Neuronal stem cell (in vitro differentiated cells): ENCODE measurements around the gene SPOCD1.

Source experiments
- DNase-seq: peaks from one replicate; pipeline ENCODE4 v3.0.0-alpha.2; 2013; ENCODE audit warnings: low spot score
- H2AFZ ChIP-seq: one replicate; pipeline ENCODE4 v1.6.1; 2013; ENCODE audit warnings: mild to moderate bottlenecking, low read length, inconsistent platforms
- H2AK5ac ChIP-seq: 2 replicates; pipeline ENCODE4 v1.6.1; 2013; ENCODE audit warnings: low read depth, mild to moderate bottlenecking, inconsistent platforms, low read length, moderate library complexity, mixed read lengths
- H2BK120ac ChIP-seq: 2 replicates; pipeline ENCODE4 v1.6.1; 2013; ENCODE audit warnings: low read depth, mild to moderate bottlenecking, inconsistent platforms, low read length, moderate library complexity, mixed read lengths
- H2BK12ac ChIP-seq: one replicate; pipeline ENCODE4 v1.6.1; 2013; ENCODE audit warnings: low read length, inconsistent platforms
- H2BK15ac ChIP-seq: 2 replicates; pipeline ENCODE4 v1.6.1; 2013; ENCODE audit warnings: mild to moderate bottlenecking, low read length, inconsistent platforms, mixed read lengths
- H2BK5ac ChIP-seq: one replicate; pipeline ENCODE4 v1.6.1; 2013; ENCODE audit warnings: inconsistent platforms, mild to moderate bottlenecking, low read length, moderate library complexity
- H3K14ac ChIP-seq: one replicate; pipeline ENCODE4 v1.6.1; 2013; ENCODE audit warnings: low read length, inconsistent platforms
- H3K18ac ChIP-seq: 2 replicates; pipeline ENCODE4 v1.6.1; 2013; ENCODE audit warnings: low read length, inconsistent platforms
- H3K23ac ChIP-seq: 2 replicates; pipeline ENCODE4 v1.6.1; 2013; ENCODE audit warnings: low read depth, mild to moderate bottlenecking, mixed read lengths, low read length, inconsistent platforms; ENCODE audit not compliant: poor library complexity
- H3K27ac ChIP-seq: replicated peaks from 3 replicates; pipeline ENCODE4 v1.5.1; 2013; ENCODE audit warnings: low read length, inconsistent platforms
- H3K27me3 ChIP-seq, 3 experiments: 2 replicates each; pipeline ENCODE4 v1.6.1; 2013; ENCODE audit warnings: low read length in 3 of 3, mild to moderate bottlenecking in 2 of 3, inconsistent platforms in 1 of 3, low read depth in 1 of 3, mixed read lengths in 1 of 3, moderate library complexity in 1 of 3; ENCODE audit not compliant: control insufficient read depth in 3 of 3, insufficient read depth in 3 of 3
- H3K36me3 ChIP-seq, 2 donors: replicated peaks in 1 of 2; 2 replicates each; pipeline ENCODE4 v1.6.1; 2013; ENCODE audit warnings: low read length in 2 of 2; ENCODE audit not compliant: control insufficient read depth in 2 of 2, insufficient read depth in 2 of 2
- H3K4ac ChIP-seq: 2 replicates; pipeline ENCODE4 v1.6.1; 2013; ENCODE audit warnings: inconsistent platforms, mild to moderate bottlenecking, low read length, moderate library complexity
- H3K4me1 ChIP-seq, 2 donors: 1 replicate in 1 of 2; 2 replicates in 1 of 2; pipeline ENCODE4 v1.6.1; 2013; ENCODE audit warnings: low read length in 2 of 2, low read depth in 1 of 2; ENCODE audit not compliant: control insufficient read depth in 2 of 2, insufficient read depth in 1 of 2
- H3K4me2 ChIP-seq: one replicate; pipeline ENCODE4 v1.6.1; 2013; ENCODE audit warnings: mild to moderate bottlenecking, low read length, inconsistent platforms; ENCODE audit not compliant: insufficient read depth, poor library complexity, severe bottlenecking
- H3K4me3 ChIP-seq, 2 donors: 2 replicates each; pipeline ENCODE4 v1.5.1; 2013; ENCODE audit warnings: low read length in 2 of 2, mild to moderate bottlenecking in 2 of 2, inconsistent platforms in 1 of 2, moderate library complexity in 1 of 2
- H3K79me1 ChIP-seq: one replicate; pipeline ENCODE4 v1.6.1; 2013; ENCODE audit warnings: low read depth, mild to moderate bottlenecking, inconsistent platforms, low read length, moderate library complexity
- H3K9ac ChIP-seq: one replicate; pipeline ENCODE4 v1.6.1; 2013; ENCODE audit warnings: mild to moderate bottlenecking, low read depth, low read length, inconsistent platforms; ENCODE audit not compliant: poor library complexity
- H3K9me3 ChIP-seq, 2 donors: replicated peaks in 1 of 2; 2 replicates each; pipeline versions ENCODE3 to v1.6.1; 2013; ENCODE audit warnings: low read length in 2 of 2, mild to moderate bottlenecking in 2 of 2, inconsistent platforms in 1 of 2, low read depth in 1 of 2, mixed read lengths in 1 of 2, moderate library complexity in 1 of 2; ENCODE audit not compliant: control insufficient read depth in 2 of 2, insufficient read depth in 1 of 2
- H4K8ac ChIP-seq: one replicate; pipeline ENCODE4 v1.6.1; 2013; ENCODE audit warnings: low read depth, mild to moderate bottlenecking, inconsistent platforms, low read length, moderate library complexity
- H4K91ac ChIP-seq: one replicate; pipeline ENCODE4 v1.6.1; 2013; ENCODE audit warnings: low read length, low read depth, mild to moderate bottlenecking, inconsistent platforms; ENCODE audit not compliant: poor library complexity
- WGBS, 2 donors: extraction: QIAGEN DNeasy Blood & Tissue Kit; methylation state at CpG; one replicate each; pipeline ENCODE4 v1.1.7; 2013; ENCODE audit warnings: missing lambda C conversion rate in 2 of 2, mixed read lengths in 1 of 2; ENCODE audit not compliant: insufficient read length in 2 of 2, insufficient replicate concordance in 1 of 2; ENCODE audit errors: extremely low coverage in 2 of 2; 5-methylcytosine and 5-hydroxymethylcytosine counted together

SPOCD1 gene

GRCh38 chr1:31776032-31776431 lies 39.8 kb downstream of the SPOCD1 start:
- no CpG with 5 or more reads among the region's 5 CpGs for WGBS, 2 donors

DNA sequence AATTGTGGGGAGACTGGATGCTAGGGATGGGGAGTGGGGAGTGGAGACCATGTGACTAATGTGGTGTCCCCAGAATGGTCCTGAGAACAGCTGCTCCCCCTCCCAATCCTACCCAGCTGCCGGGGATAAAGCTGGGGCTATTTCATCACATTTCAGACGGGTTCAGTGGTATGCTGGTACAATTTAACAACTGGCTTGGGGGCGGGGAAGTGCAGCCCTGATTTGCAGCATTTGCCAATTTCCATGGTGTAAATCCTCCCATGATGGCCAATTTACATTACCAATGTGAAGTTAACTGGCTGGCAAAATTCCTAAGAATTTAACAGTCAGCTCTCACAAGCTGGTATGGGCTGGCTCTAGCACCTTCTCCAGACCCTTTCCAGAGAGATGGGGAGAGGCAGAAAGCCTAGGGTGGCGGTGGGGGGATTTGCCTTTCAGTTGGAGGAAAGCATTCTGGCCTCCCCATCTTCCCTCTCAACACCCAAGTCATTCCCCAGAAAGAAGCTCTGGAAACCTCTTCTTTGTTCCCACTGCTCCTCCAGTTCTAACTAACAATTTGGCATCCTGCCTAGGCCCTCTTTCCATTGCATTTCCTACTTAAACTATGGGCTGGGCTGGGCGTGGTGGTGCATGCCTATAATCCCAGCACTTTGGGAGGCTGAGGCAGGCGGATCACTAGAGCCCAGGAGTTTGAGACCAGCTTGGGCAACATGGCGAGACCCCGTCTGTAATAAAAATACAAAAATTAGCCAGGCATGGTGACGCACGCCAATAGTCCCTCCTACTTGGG lies 40.4 kb downstream of the SPOCD1 start:
- H3K36me3 ChIP-seq = no peaks in the 10 kb centered on the region
- DNase-seq = no peak
- H4K8ac ChIP-seq = no peak overlapping the region
- no peak overlapping the region for H3K18ac ChIP-seq
- H2AFZ ChIP-seq = no peak overlapping the region
- H2BK12ac ChIP-seq = no peak overlapping the region
- peaks cover 18 to 85% (median 38%) of the 10 kb centered on the region in 3 experiments for H3K27me3 ChIP-seq
- peaks cover 11 to 16% of the 10 kb centered on the region in 2 donors for H3K4me1 ChIP-seq
- no peak overlapping the region for H3K4me3 ChIP-seq
- no peak overlapping the region for H4K91ac ChIP-seq
- no peak overlapping the region for H2BK120ac ChIP-seq
- no peak overlapping the region for H3K4me2 ChIP-seq
- H3K9ac ChIP-seq = no peak overlapping the region
- H3K9me3 ChIP-seq = peaks cover 2 to 4% of the 10 kb centered on the region in 2 donors
- H3K27ac ChIP-seq = no peak overlapping the region
- H3K23ac ChIP-seq = no peak overlapping the region
- peaks cover 2% of the 10 kb centered on the region for H3K79me1 ChIP-seq
- no peak overlapping the region for H3K4ac ChIP-seq
- WGBS, 2 donors = no CpG with 5 or more reads among the region's 10 CpGs
- H2BK15ac ChIP-seq = no peak overlapping the region
- H3K14ac ChIP-seq = no peak overlapping the region
- H2BK5ac ChIP-seq = no peak overlapping the region
- no peak overlapping the region for H2AK5ac ChIP-seq

More at GRCh38 chr1:31776032-31776431, 39.8 kb downstream of the SPOCD1 start:
- H4K8ac ChIP-seq = no peak overlapping the region
- H3K4ac ChIP-seq = no peak overlapping the region
- DNase-seq = no peak
- H3K9me3 ChIP-seq = peaks cover 2 to 4% of the 10 kb centered on the region in 2 donors
- H3K27ac ChIP-seq = no peak overlapping the region
- no peak overlapping the region for H2AK5ac ChIP-seq
- H2AFZ ChIP-seq = no peak overlapping the region
- no peak overlapping the region for H3K9ac ChIP-seq
- H3K79me1 ChIP-seq = peaks cover 2% of the 10 kb centered on the region
- H3K4me3 ChIP-seq = no peak overlapping the region
- H3K27me3 ChIP-seq = peaks cover 18 to 79% (median 34%) of the 10 kb centered on the region in 3 experiments
- H2BK12ac ChIP-seq = no peak overlapping the region
- no peak overlapping the region for H4K91ac ChIP-seq
- no peak overlapping the region for H3K14ac ChIP-seq
- no peak overlapping the region for H2BK120ac ChIP-seq
- no peak overlapping the region for H3K4me2 ChIP-seq
- no peaks in the 10 kb centered on the region for H3K36me3 ChIP-seq
- no peak overlapping the region for H3K18ac ChIP-seq
- peaks cover 14 to 17% of the 10 kb centered on the region in 2 donors for H3K4me1 ChIP-seq
- H2BK15ac ChIP-seq = no peak overlapping the region
- no peak overlapping the region for H3K23ac ChIP-seq
- H2BK5ac ChIP-seq = no peak overlapping the region

- H4K8ac ChIP-seq = no peak overlapping the region
- H3K36me3 ChIP-seq = no peaks in the 10 kb centered on the region
- H3K23ac ChIP-seq = no peak overlapping the region
- no peak overlapping the region for H2BK5ac ChIP-seq
- H2BK15ac ChIP-seq = no peak overlapping the region
- no peak overlapping the region for H3K27ac ChIP-seq
- H3K27me3 ChIP-seq = peaks cover 18 to 90% (median 38%) of the 10 kb centered on the region in 3 experiments
- peaks cover 2 to 4% of the 10 kb centered on the region in 2 donors for H3K9me3 ChIP-seq
- H2AK5ac ChIP-seq = no peak overlapping the region
- H3K14ac ChIP-seq = no peak overlapping the region
- H3K9ac ChIP-seq = no peak overlapping the region
- H4K91ac ChIP-seq = no peak overlapping the region
- no peak overlapping the region for H2BK12ac ChIP-seq
- H3K4me1 ChIP-seq = peaks cover 12 to 24% of the 10 kb centered on the region in 2 donors
- H2BK120ac ChIP-seq = no peak overlapping the region
- no peak overlapping the region for H3K4me2 ChIP-seq
- no peak overlapping the region for H2AFZ ChIP-seq
- H3K4ac ChIP-seq = no peak overlapping the region
- H3K4me3 ChIP-seq = no peak overlapping the region
- H3K79me1 ChIP-seq = peaks cover 2% of the 10 kb centered on the region
- no peak for DNase-seq
- no CpG with 5 or more reads among the region's 3 CpGs for WGBS, 2 donors
- no peak overlapping the region for H3K18ac ChIP-seq
Measured at GRCh38 chr1:31774495-31774894, 41.3 kb downstream of the SPOCD1 start.

DNA sequence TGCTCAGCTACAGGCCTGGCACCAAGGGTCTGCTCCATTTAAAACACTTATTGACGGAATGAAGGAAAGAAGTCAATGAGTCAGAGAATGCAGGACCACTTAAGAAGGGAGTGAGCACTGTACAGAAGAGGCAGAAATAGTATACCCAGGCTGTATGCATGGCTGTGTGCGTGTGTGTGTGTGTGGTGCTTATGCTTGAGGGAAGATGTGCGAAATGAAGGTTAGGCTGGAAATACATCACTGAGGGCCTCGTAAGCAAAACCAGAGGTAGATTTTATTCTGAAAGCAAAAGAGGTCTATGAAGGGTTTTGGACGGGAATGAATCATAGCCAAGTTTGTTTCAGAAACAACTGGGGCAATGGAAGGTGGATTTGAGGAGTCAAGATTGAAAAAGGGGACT lies 42.0 kb downstream of the SPOCD1 start:
- no peaks in the 10 kb centered on the region for H3K36me3 ChIP-seq
- no peak for DNase-seq
- peaks cover 18 to 96% (median 38%) of the 10 kb centered on the region in 3 experiments for H3K27me3 ChIP-seq
- no peak overlapping the region for H2BK15ac ChIP-seq
- H3K4me1 ChIP-seq = peaks cover 14 to 27% of the 10 kb centered on the region in 2 donors
- no peak overlapping the region for H3K14ac ChIP-seq
- no peak overlapping the region for H3K9ac ChIP-seq
- H3K18ac ChIP-seq = no peak overlapping the region
- no peak overlapping the region for H4K8ac ChIP-seq
- H3K4me2 ChIP-seq = no peak overlapping the region
- H3K79me1 ChIP-seq = peaks cover 2% of the 10 kb centered on the region
- H3K9me3 ChIP-seq = peaks cover 2 to 4% of the 10 kb centered on the region in 2 donors
- H2AFZ ChIP-seq = no peak overlapping the region
- no peak overlapping the region for H2BK12ac ChIP-seq
- no peak overlapping the region for H3K4ac ChIP-seq
- no CpG with 5 or more reads among the region's 5 CpGs for WGBS, 2 donors
- H3K23ac ChIP-seq = no peak overlapping the region
- no peak overlapping the region for H4K91ac ChIP-seq
- no peak overlapping the region for H2BK5ac ChIP-seq
- no peak overlapping the region for H2BK120ac ChIP-seq
- no peak overlapping the region for H3K27ac ChIP-seq
- no peak overlapping the region for H3K4me3 ChIP-seq
- no peak overlapping the region for H2AK5ac ChIP-seq
